NK-92 (cell line): ENCODE results near the gene ABHD16A.
A peak's percentile ranks its signal among the peaks of the same experiment; 100 is the strongest.

Source experiments
- DNase-seq: peaks from one replicate; lab custom pipeline; 2025; ENCODE audit not compliant: unreplicated experiment; lab: John Stamatoyannopoulos, UW

The ABHD16A gene

DNA sequence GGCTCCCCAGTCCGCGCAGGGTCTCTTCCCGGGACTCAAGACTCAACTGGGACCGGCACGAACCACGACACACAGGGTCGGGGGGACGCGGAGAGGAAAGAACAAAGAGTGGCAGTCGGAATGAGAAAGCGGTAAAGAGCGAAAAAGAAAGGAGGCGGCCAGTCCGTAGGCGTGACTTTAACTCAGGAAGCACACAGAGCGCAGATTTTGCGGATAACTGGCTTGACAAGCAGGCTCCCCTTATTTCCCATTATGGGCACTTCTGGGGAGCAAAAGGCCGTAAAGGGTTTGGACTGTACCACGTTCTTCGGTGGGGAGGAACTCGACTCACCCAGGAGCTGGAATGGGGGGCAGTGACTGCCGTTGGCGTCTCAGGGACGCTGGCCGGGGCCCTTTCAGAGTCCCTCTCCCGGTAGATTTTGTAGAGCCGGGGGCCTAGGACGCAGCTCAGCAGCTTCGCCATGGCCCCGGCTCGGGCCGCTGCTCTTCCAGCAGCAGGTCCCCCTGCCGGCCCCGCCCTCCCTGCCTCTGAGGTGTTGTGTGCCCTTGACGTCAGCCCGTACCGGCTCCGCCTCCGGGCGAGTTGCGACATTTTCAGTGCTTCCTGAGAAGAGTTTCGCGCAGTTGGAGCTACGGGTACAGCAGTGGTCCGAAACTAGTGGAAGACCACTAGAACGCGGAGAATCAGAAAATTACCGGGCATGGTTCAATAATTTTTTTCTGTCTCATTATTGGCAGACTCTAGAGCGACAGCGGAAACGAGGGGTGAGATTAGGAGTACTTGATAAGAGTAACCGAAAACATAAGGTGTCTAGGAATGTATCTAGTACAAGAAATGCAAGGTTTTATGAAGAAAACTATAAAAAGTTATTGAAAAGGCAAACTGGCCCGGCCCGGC, at the start of gene ABHD16A:
Gene ABHD16A (minus strand): TSS at position 506 of the 898 bp plus-strand sequence. CDS start 43 bp downstream, at position 463.
- peak; percentile 84 for DNase-seq

DNA sequence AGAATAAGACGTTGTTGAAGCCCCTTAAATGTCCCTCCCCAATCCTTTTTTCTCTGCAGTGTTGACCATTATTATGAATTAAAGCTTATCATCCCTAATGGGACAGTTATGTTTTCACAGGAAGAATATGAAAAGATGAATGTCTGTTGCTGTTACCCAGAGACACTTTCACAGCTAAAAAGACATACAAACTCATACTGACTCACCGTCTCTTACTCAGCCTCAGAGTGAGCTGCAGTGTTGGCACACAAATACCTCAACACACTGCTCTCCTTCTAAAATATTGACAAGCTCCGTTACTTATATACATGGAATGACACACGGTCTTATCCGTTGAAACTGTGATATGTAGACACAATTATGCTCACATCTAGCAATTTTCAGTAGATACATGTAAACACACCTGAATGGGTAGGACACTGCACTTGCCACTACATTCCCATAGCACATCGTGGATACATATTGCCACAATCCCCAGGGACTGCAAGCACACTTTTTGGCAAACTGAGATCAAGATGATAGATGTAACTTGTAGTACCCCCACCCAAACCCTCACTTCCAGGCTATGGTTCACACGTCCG, 49.7 kb upstream of the ABHD16A start:
- no peak for DNase-seq

DNA sequence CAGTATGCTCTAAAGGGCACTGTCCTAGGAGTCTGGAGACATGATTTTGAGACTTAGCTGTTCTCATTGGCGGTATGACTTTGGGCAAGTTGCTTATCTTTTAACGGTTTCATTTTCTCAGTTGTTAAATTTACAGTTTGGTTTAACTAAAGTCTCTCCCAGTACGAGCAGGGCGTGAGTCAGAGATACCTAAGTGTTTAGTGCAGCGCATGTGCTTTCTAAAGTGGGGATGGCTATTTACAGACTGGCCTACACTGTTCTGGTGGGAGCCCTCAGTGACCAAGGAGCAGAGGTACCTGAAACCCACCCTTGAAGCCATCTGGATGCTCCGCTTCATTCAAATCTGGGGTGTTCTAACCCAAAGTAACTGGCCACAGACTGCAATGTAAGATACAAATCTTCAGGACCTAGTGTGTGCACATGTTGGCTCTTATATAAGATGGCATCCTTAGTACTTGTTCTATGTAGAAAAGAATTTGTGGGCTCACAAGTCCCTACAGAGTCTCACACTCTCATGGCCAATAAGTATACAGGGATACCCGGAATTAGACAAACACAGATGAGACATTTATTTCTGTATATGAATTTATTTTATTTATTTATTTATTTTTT, 47.4 kb upstream of the ABHD16A start:
- no peak for DNase-seq

DNA sequence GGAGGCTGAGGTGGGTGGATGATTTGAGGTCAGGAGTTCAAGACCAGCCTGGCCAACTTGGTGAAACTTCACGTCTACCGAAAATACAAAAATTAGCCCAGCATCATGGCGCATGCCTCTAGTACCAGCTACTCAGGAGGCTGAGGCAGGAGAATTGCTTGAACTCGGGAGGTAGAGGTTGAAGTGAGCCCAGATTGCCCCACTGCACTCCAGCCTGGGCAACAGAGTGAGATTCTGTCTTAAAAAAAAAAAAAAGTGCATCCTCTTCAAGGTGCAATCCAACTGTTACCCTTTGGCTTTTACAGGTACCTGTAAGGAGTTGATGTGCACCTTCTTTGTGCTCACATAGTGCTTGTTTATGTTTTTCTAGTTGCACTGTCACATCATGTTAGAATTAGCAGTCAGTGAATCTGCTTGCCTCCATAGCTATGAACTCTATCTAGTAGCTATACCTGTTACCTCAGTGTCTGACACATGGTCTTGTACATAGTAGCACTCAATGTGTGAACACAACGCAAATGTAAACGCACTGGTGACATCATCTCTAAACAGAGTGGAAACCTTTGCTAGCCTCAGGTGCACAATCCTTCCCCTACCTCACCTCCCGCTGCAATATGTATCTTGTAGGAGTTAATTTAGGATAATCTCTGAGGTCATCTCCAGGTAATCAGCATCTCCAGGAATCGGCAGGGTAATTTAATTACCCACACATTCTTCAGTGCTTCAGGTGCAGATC, 46.3 kb upstream of the ABHD16A start:
- no peak for DNase-seq

DNA sequence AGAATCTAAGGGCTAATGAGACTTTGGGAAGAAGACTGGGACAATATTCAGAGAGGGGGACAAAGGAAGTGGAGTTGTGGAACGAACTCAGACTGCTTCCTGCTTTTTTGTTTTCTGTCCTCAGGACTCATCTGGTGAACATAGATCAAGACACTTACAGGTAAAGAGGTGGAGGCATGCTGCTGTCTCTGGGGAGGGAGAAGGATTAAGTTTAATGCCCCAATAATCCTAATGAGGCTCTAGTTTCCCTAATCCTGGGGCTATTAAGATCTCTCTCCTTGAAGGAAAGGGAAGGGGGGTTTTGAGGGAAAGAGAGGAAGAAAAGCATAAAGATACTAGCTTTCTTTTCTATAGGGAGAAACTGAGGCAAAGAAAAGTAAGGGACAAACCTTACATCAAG, 41.3 kb upstream of the ABHD16A start:
- DNase-seq, result no peak

DNA sequence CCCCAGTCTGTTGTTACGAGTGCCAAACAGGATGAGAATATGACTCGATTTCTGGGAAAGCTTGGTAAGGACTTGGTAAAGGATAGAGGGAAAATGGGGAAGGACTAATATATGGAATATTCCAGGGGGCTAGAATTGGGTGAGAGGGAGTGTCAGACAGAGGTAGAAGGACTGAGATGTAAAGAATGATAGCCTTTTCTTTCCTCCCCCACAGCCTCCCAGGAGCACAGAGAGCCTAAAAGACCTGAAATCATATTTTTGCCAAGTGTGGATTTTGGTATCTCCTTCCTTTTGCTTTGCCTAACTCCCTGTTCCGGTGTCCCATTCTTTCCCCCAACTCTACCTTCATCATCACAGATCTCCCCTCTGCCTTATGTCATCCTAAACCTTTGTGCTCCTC, 39.8 kb upstream of the ABHD16A start:
- DNase-seq, result no peak

DNA sequence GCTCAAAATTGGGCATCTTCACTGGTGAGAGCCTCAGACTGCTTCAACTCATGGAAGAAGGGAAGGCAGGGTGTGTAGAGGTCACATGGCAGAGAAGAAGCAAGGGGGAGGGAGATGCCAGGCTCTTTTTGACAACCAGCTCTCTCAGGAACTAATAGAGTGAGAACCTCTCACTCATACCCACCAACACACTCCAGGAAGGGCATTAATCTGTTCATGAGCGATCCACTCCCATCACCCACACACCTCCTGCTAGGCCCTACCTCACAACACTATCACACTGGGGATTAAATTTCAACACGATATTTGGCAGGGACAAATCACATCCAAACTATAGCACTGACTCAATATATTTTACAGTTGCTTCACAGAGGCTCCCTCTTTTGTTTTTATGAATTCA, 38.7 kb upstream of the ABHD16A start:
- no peak for DNase-seq

DNA sequence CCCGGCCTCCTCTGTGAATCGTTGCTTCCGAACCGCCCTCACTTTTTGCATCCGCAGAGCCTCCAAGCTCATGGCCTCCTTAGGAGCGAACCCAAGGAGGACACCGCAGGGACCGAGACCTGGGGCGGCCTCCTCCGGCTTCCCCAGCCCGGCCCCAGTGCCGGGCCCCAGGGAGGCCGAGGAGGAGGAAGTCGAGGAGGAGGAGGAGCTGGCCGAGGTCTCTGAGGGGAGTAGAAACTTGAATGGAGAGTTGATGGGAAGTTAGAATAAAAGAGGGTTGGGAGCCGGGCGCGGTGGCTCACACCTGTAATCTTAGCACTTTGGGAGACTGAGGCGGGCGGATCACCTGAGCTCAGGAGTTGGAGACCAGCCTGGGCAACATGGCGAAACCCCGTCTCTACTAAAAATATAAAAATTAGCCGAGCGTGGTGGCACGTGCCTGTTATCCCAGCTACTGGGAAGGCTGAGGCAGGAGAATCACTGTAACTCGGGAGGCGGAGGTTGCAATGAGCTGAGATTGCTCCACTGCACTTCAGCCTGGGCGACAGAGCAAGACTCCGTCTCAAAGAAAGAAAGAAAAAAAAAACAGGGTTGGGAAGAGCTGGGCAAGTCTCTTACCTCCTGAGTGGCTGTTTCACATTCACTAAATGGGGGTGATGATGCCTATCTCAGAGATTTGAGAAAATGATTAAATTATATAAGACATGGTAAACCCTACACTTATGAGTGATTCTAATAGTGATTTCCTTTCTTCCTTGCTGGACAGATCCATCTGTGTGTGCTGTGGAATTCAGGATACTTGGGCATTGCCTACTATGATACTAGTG, 37.5 kb upstream of the ABHD16A start:
- DNase-seq, result no peak

DNA sequence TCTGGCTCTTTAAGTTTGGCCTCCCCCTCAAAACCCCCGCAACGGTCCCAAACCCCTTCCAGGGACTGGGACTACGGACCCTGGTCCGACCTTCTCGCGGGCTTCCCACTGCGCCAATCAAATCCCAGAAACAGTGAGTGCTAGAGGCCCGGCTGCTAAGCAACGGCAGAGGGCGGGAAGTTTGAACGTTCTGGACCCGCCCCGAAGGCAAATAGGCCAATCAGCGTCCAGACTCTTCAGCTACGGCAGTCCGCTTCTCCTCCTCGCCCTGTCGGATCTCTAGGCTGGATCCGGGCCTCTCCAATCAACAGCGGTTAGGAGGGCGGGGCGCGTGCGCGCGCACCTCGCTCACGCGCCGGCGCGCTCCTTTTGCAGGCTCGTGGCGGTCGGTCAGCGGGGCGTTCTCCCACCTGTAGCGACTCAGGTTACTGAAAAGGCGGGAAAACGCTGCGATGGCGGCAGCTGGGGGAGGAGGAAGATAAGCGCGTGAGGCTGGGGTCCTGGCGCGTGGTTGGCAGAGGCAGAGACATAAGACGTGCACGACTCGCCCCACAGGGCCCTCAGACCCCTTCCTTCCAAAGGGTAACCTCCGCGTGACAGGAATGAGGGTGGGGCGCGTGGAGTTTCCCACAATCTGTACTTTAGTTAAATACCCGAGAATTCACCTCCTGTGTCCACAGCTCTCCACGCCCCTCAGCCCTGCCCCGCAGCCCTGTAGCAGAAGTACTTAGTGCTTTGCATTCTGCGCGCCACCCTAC, 36.7 kb upstream of the ABHD16A start, which contains the start of gene MSH5:
Gene MSH5 (plus strand): TSS at position 367 of the 758 bp plus-strand sequence. CDS start 462 bp downstream, outside the sequence.
- peak; percentile 69 for DNase-seq

DNA sequence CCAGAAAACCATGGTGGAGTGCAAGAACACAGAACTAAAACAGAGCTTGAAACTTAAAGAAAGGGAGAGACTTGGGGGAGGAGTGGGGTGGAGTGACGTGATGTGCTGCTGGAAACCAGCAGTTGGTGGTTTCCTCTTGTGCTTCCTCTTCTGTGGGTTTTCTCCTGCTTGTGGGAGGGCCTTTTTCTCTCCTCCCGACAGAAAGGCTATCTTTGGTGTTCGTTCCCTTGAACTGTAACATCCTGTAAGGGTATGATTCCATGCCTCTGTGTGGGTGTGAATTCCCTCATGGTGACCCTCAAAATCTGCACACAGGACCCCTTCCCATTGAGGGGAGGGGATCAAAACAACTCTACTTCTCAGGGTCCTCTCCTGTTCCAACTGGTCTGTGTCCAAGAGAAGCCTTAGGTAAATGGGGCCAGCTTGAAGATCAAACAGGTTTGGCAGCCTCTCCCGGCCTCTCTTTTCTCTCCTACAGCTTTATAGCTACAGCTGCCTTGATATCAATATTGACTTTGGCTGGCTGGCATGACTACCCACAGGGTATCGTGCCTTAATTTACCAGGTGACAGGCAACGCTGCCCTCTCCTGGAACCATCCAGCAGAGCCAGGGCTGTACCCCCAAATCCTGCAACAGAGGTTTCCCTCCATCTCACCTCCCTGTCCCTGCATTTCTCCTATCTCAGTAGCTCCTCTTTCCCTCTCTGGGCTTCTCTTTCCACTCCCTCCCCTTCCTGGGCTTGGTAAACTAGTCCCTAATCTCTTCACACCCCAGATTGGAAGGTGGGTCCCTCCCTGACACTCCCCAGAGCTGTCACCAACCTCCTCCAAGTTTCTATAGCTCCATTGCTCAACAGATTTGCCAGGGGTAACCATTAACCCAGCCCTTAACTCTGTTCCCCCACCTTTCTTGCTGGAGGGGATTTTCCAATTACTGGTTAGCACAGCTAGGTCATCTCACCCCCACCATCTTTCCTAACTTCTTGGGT, 35.2 kb upstream of the ABHD16A start:
- DNase-seq, result no peak

DNA sequence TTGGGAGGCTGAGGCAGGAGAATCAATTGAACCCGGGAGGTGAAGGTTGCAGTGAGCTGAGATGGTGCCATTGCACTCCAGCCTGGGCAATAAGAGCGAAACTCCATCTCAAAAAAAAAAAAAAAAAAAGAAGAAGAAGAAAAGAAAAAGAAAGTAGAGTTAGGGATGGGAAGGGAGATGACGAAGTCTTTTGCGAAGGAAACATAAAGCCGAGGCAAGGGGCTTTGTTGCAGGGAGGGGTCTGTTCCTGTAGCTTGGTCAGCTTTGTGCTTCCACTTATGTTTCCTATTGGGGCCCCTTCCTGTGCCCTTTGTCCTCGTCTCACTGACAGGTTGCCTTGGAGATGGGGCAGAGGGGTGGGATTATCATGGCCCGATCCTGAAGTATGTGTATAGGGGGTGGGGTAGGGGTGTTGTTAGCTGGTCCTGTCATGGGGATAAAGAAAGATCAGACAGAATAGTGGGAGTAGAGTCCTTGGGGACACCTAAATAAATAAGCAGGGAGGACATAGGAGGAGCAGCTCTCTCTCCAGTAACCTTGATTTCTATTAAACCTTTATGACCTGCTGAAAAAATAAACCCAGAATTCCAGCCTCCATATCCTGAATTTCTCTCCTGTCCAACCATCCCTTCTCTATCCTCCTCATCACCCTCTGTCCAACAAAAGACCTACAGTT, 34.3 kb upstream of the ABHD16A start:
- DNase-seq, result no peak

DNA sequence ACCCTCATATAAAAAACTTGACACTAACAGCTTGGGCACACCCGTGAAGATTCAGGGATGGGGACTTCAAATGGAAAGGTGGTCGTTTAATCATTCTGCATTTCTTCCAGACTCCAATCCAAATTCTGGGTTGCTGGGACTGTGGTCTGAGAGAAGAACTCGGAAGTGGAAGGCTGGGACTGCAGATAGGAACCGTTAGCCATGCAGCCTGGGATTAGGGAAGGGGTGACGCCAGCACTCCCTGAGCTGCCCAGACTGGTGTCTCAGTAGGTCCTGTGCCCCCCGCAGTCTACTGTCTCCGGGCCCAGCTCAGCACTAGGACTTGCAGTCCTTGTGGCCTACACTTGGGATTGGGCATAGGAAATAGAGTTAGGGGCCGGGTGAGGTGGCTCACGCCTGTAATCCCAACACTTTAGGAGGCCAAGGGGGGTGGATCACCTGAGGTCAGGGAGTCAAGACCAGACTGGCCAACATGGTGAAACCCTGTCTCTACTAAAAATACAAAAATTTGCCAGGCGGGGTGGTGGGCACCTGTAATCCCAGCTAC, 33.7 kb upstream of the ABHD16A start:
- DNase-seq, result no peak

DNA sequence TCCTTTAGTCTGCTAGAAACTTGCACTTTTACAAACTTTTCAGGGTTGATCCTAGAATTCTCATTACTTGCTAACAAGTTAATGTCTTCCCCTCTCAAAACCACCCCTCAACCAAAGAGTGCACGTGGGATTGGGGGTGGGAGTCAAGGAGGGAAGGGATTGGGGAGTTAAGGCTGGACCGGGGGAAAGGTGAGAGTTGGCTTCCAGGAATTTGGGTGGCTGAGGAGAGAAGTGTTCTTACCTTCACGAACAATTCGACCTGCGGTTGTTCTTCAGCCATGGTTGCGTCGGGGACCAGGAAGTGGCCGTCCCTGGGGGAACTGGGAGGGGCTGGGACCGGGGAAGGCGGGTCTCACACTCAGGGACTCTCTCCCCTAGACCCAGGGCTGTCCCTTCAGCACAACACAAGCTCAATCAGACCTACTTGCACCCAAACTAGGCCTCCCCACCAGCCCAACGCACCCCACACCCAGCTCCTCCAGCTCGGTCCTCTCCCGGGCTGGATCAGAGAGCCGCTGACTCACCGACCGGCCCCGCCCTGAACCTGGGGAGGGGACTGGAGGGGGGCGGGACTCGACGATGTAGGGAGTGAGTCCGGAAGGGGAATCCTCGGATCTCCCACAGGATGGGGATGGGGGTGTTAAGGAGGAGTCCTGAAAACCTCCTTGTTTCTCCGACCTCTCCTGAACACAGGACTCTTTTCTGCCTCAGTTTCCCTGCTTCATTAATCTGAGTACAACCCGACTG, 33.1 kb upstream of the ABHD16A start, which contains the start of gene CLIC1:
Gene CLIC1 (minus strand): TSS at position 510 of the 747 bp plus-strand sequence. CDS start 230 bp downstream, at position 280.
- no peak for DNase-seq

DNA sequence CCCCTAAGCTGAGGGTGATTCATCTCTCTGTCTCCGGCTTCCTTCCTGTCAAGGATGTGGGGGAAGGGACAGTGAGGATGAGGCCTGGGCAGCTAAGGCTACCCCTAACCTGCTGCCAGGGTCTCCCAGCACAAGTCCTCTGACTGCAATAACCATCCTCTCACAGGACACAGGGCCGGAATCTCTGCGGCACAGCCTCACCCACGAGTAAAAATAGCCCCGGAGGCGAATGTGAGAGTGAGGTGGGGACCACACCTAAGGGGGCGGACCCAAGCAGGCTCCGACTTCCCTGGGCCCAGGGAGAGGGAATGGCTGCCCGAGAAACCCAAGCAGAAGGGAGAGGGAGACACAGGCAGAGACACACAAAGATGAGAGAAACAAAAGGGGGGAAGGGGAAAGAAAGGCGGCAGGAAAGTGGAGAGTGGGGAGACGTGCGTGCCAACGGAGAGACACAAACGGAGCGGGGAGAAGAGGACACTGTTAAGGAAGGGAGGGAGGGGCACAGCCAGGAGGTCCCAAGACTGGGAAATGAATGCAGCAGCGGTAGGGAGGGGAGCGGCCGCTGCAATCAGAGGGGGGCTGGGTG, 31.8 kb upstream of the ABHD16A start:
- no peak for DNase-seq

DNA sequence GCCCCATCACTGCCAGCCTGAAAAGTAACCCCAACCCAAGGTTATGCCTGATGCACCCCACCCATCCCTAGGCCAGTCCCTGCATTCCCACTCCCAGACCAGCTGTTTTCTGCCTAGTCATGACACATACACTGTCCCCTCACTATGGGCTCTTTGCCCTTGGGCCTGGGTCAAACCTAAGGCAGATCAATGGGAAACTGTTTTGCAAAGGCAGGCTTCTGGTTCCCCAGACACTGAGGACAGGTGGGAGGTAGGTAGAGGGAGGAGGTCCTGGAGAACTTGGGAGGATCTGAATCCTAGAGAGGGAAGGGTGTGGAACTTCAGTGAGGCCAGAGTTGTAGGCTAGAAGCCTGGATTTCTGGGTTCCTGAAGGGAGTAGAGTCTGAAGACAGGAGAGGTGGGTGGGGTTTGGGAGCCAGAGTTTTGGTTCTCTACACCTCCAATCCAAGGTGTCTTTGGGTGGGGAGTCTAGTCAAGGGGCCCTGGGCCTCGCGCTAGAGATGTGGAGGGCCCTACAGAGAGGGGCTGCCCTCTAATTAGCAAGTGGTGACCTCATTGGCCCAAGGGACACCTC, 31.2 kb upstream of the ABHD16A start:
- DNase-seq, result no peak

DNA sequence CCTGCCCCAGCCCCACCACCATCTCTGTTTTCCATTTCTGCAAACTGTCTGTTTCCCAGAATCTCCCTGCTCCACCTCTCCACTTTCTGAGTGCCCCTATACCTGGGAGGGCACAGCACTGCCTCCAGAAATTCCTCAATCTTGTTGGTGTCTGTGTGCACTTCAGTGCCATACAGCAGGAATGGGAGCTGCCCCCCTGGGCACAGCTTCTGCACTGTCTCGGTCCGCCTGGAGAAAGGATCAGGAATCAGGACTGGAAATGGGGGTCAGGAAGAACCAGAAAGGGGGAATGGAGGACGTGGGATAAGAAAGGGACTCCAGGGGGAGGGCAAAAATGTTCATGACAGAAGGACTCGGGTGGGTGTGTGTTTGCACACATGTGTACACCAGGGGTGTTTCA, 30.6 kb upstream of the ABHD16A start:
- no peak for DNase-seq
